MG63 (cell line): ENCODE data around the gene SIAE. TPM values are rescaled to one million over a fixed set of nuclear protein-coding genes. Genes with fewer than 3 reads are reported as not detected.
"Not testable (repeated sequence)": the region's sequence is repeated elsewhere in the genome, so short reads cannot be mapped to it uniquely, and the experiment has no call there.

Source experiments
- DNase-seq: peaks from one replicate; pipeline ENCODE4 v3.0.0-alpha.2; 2020
- H3K27me3 ChIP-seq: fragments of 250-450 bp; sonication (Bioruptor Pico); 2 replicates; pipeline ENCODE4 v1.5.1; 2020; ENCODE audit warnings: mild to moderate bottlenecking, moderate library complexity
- H3K36me3 ChIP-seq: fragments of 250-450 bp; sonication (Bioruptor Pico); 2 replicates; pipeline ENCODE4 v1.5.1; 2020; ENCODE audit warnings: mild to moderate bottlenecking, moderate library complexity
- H3K4me3 ChIP-seq: fragments of 250-450 bp; sonication (Bioruptor Pico); 2 replicates; pipeline ENCODE4 v1.5.1; 2020; ENCODE audit warnings: mild to moderate bottlenecking, moderate library complexity
- H3K9me3 ChIP-seq: fragments of 250-450 bp; sonication (Bioruptor Pico); 2 replicates; pipeline ENCODE4 v1.5.1; 2020; ENCODE audit warnings: mild to moderate bottlenecking, moderate library complexity
- total RNA-seq: library from RNA; depleted of rRNA; stranded (reverse); fragments of >200 nt; shearing (Covaris generic); gene quantifications from 2 replicates; pipeline ENCODE4 v1.2.3, GENCODE V29; 2014; ENCODE audit warnings: low replicate concordance

Gene SIAE
- total RNA-seq, 1 experiment from 2014 or later = 4.6 TPM

DNA sequence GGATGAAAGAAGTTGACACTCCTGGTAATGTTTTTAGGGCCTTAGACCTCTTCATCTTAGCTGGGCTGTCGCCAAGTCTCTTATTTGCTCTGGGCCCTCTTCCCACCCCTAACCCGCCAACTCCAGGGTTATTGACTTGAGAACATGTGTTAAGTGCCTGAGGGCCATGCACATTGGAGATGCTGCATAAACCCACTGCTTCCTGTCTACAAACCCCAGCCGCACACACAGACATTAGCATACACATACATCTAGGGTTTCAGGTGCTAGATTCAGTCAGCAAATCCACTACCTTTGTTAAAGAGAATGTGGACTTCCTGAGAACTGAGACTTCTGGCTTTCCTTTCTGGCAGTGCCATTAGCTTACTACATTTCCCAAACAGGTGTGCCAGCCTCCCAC is 61.5 kb downstream of the SIAE start:
- no peaks in the 10 kb centered on the region for H3K36me3 ChIP-seq
- no peaks in the 10 kb centered on the region for H3K9me3 ChIP-seq
- no peak overlapping the region for H3K4me3 ChIP-seq
- DNase-seq = no peak
- 0 out of 2 replicates have a peak, but pooled peaks cover 2% of the 10 kb centered on the region for H3K27me3 ChIP-seq

- Histone ChIP-seq H3K27me3 (0 out of 2 replicates have a peak, but pooled peaks cover 2% of the 10 kb centered on the region), H3K4me3 (no peak within 1 kb of the TSS), H3K36me3 (no peaks in the 10 kb centered on the region), H3K9me3 (no peaks in the 10 kb centered on the region)
- DNase-seq = no peak
These were observed 62.5 kb downstream of the SIAE start, which contains the start of gene PANX3 for GRCh38 chr11:124611064-124611463. PANX3 (plus strand) TSS chr11:124611428; CDS start chr11:124611557, 129 bp downstream.

GRCh38 chr11:124610295-124610694 is 63.2 kb downstream of the SIAE start:
- no peak overlapping the region for H3K4me3 ChIP-seq
- 0 out of 2 replicates have a peak, but pooled peaks cover 2% of the 10 kb centered on the region for H3K27me3 ChIP-seq
- H3K9me3 ChIP-seq = no peaks in the 10 kb centered on the region
- H3K36me3 ChIP-seq = no peaks in the 10 kb centered on the region
- no peak for DNase-seq

- Histone ChIP-seq H3K4me3 (no peak overlapping the region), H3K9me3 (no peaks in the 10 kb centered on the region), H3K36me3 (no peaks in the 10 kb centered on the region), H3K27me3 (no peaks in the 10 kb centered on the region)
- no peak for DNase-seq
These were observed 65.4 kb downstream of the SIAE start for GRCh38 chr11:124608147-124608546.

- no peak for DNase-seq
- no peaks in the 10 kb centered on the region for H3K9me3 ChIP-seq
- no peak overlapping the region for H3K4me3 ChIP-seq
- H3K27me3 ChIP-seq = no peaks in the 10 kb centered on the region
- H3K36me3 ChIP-seq = no peaks in the 10 kb centered on the region
These were observed 67.8 kb downstream of the SIAE start for GRCh38 chr11:124605719-124606118.

GRCh38 chr11:124602723-124603122 is 70.8 kb downstream of the SIAE start:
- not testable (repeated sequence) for DNase-seq, H3K36me3 ChIP-seq, H3K9me3 ChIP-seq, H3K27me3 ChIP-seq, H3K4me3 ChIP-seq

GRCh38 chr11:124602193-124602592 is 71.3 kb downstream of the SIAE start:
- peaks cover 3% of the 10 kb centered on the region; the same call in 1 of the 2 replicates for H3K27me3 ChIP-seq
- no peaks in the 10 kb centered on the region for H3K36me3 ChIP-seq
- no peaks in the 10 kb centered on the region for H3K9me3 ChIP-seq
- no peak overlapping the region for H3K4me3 ChIP-seq
- DNase-seq = peak; percentile 48

- no peaks in the 10 kb centered on the region for H3K9me3 ChIP-seq
- DNase-seq = no peak
- peaks cover 7% of the 10 kb centered on the region; the same call in 1 of the 2 replicates for H3K27me3 ChIP-seq
- no peaks in the 10 kb centered on the region for H3K36me3 ChIP-seq
- H3K4me3 ChIP-seq = no peak overlapping the region
These were observed 72.8 kb downstream of the SIAE start for GRCh38 chr11:124600621-124601320.

- DNase-seq = no peak
- Histone ChIP-seq H3K4me3 (no peak overlapping the region), H3K36me3 (no peaks in the 10 kb centered on the region)
These were observed 75.9 kb downstream of the SIAE start for GRCh38 chr11:124597626-124598025.

GRCh38 chr11:124595302-124595701 is 78.2 kb downstream of the SIAE start:
- no peaks in the 10 kb centered on the region for H3K9me3 ChIP-seq
- peaks cover 7% of the 10 kb centered on the region for H3K27me3 ChIP-seq
- no peak overlapping the region for H3K4me3 ChIP-seq
- no peaks in the 10 kb centered on the region for H3K36me3 ChIP-seq
- no peak for DNase-seq

More at GRCh38 chr11:124597626-124598025, 75.9 kb downstream of the SIAE start:
- Histone ChIP-seq H3K9me3 (no peaks in the 10 kb centered on the region), H3K27me3 (peaks cover 7% of the 10 kb centered on the region)

GRCh38 chr11:124592627-124593026 is 80.9 kb downstream of the SIAE start:
- H3K9me3 ChIP-seq = no peaks in the 10 kb centered on the region
- H3K27me3 ChIP-seq = peaks cover 7% of the 10 kb centered on the region
- no peak for DNase-seq
- no peak overlapping the region for H3K4me3 ChIP-seq
- no peaks in the 10 kb centered on the region for H3K36me3 ChIP-seq

DNA sequence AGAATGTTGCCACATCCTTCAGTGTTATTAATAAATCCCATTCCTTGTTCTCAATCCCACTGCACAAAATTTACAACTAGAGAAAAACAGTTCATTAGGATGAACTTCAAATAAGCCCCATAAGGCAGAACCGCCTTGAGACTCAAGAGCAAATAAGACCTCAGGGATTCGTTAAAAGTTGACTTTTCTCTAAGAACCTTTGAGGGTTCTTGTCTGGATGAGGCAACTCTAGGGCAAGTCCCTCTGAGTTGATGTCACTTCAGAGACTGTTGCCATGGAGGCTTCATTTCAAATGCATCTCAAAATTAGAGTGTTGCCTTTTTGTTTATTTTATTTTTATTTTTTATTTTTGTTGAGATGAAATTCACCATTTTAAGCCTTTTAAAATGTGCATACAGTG is 82.1 kb downstream of the SIAE start:
- Histone ChIP-seq H3K4me3 (no peak overlapping the region), H3K27me3 (no peaks in the 10 kb centered on the region; the same call in 1 of the 2 replicates)

GRCh38 chr11:124586238-124586860 is 87.2 kb downstream of the SIAE start:
- peak; percentile 32 for DNase-seq
- Histone ChIP-seq H3K9me3 (no peaks in the 10 kb centered on the region), H3K4me3 (no peak overlapping the region), H3K27me3 (no peaks in the 10 kb centered on the region), H3K36me3 (no peaks in the 10 kb centered on the region)

More for the DNA sequence above, 82.1 kb downstream of the SIAE start:
- no peaks in the 10 kb centered on the region for H3K36me3 ChIP-seq
- no peak for DNase-seq
- no peaks in the 10 kb centered on the region for H3K9me3 ChIP-seq

- no peak overlapping the region for H3K4me3 ChIP-seq
- H3K36me3 ChIP-seq = no peaks in the 10 kb centered on the region
- H3K27me3 ChIP-seq = no peaks in the 10 kb centered on the region
- no peak for DNase-seq
- H3K9me3 ChIP-seq = no peaks in the 10 kb centered on the region
These were observed 88.7 kb downstream of the SIAE start for GRCh38 chr11:124584681-124585372.

DNA sequence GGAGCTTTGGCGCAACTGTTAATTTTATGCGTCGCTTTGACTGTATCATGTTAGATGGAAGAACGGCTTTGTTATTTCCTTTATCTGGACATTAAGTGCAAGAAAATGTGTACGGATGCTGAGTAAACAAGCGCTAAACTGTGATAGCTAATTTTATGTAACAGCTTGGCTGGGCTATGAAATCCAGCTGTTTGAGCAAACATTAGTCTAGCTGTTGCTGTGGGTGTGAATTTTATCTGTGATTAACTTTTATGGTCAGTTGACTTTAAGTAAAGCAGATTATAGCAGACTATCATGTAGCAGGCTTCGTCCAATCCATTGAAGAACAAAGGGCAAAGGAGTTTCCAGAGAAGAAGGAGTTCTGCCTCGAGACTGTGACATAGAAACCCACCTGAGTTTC is 89.8 kb downstream of the SIAE start:
- Histone ChIP-seq H3K4me3 (no peak overlapping the region), H3K36me3 (no peaks in the 10 kb centered on the region), H3K9me3 (no peaks in the 10 kb centered on the region), H3K27me3 (no peaks in the 10 kb centered on the region)
- no peak for DNase-seq
